HEK293 (cell line): Measurements from ENCODE around the gene ANKRD9.

Experiments used
- CTCF ChIA-PET: fragments of 350-600 bp; formaldehyde crosslinking; extraction: SDS; loops from one replicate; lab custom pipeline; 2021; ENCODE audit warnings: antibody characterized with exemption; lab: Yijun Ruan, JAX
- POLR2A ChIA-PET: fragments of 300-600 bp; formaldehyde crosslinking; extraction: SDS; loops from one replicate; lab custom pipeline; 2020; ENCODE audit warnings: antibody characterized with exemption, inconsistent platforms; lab: Yijun Ruan, JAX
- H3K27ac ChIP-seq: fragments of 200-500 bp; sonication (Bioruptor generic); 2 replicates; pipeline ENCODE4 v1.5.1; 2014; ENCODE audit warnings: low read depth, low read length, control low read depth, inconsistent platforms; ENCODE audit errors: extremely low read depth
- H3K36me3 ChIP-seq, 2 experiments: fragments of 200-500 bp in 1 of 2; sonication (Bioruptor generic) in 1 of 2; 1 replicate in 1 of 2; 2 replicates in 1 of 2; pipeline ENCODE4 v1.5.1; 2014 to 2017; ENCODE audit warnings: inconsistent platforms in 2 of 2, low read length in 2 of 2; ENCODE audit not compliant: control insufficient read depth in 2 of 2, insufficient read depth in 1 of 2
- H3K4me1 ChIP-seq: fragments of 200-500 bp; sonication (Bioruptor generic); 2 replicates; pipeline ENCODE4 v1.5.1; 2014; ENCODE audit warnings: mild to moderate bottlenecking, low read length, inconsistent platforms; ENCODE audit not compliant: control insufficient read depth, insufficient read depth
- H3K4me3 ChIP-seq: 2 replicates; pipeline ENCODE4 v1.5.1; 2011; ENCODE audit warnings: low read depth, mild to moderate bottlenecking, control low read depth, low read length, moderate library complexity
- H3K9me3 ChIP-seq: fragments of 200-500 bp; sonication (Bioruptor generic); 2 replicates; pipeline ENCODE4 v1.5.1; 2014; ENCODE audit warnings: low read depth, low read length, inconsistent platforms; ENCODE audit not compliant: control insufficient read depth, insufficient read depth
- GLI2 ChIP-seq: fragments of 450-650 bp; formaldehyde crosslinking; IDR thresholded peaks from 2 replicates; pipeline ENCODE4; 2017; ENCODE audit warnings: missing biosample characterization, missing genetic modification characterization, low read depth, borderline replicate concordance
- PRDM1 ChIP-seq: fragments of 450-650 bp; formaldehyde crosslinking; IDR thresholded peaks from 2 replicates; pipeline ENCODE4; 2016; ENCODE audit warnings: missing biosample characterization, missing genetic modification characterization
- SALL2 ChIP-seq: fragments of 450-650 bp; formaldehyde crosslinking; IDR thresholded peaks from 2 replicates; pipeline ENCODE4 v1.5.0; 2017; ENCODE audit warnings: missing biosample characterization, mild to moderate bottlenecking, missing genetic modification characterization, borderline replicate concordance
- TRIM28 ChIP-seq: IDR thresholded peaks from 2 replicates; pipeline ENCODE4 v1.6.1; 2011; ENCODE audit warnings: low read length, control low read depth, borderline replicate concordance
- ZNF16 ChIP-seq: fragments of 450-650 bp; formaldehyde crosslinking; IDR thresholded peaks from 2 replicates; pipeline ENCODE4 v1.5.1; 2016; ENCODE audit warnings: low read depth, missing biosample characterization, missing genetic modification characterization
- ZNF174 ChIP-seq: fragments of 450-650 bp; formaldehyde crosslinking; IDR thresholded peaks from 2 replicates; pipeline ENCODE4 v1.5.0; 2017; ENCODE audit warnings: missing biosample characterization, mild to moderate bottlenecking, missing genetic modification characterization
- ZNF624 ChIP-seq: fragments of 450-650 bp; formaldehyde crosslinking; IDR thresholded peaks from 2 replicates; pipeline ENCODE4 v1.5.1; 2017; ENCODE audit warnings: missing biosample characterization, missing genetic modification characterization
- ZNF629 ChIP-seq: fragments of 450-650 bp; formaldehyde crosslinking; IDR thresholded peaks from 2 replicates; pipeline ENCODE4 v1.5.1; 2017; ENCODE audit warnings: missing biosample characterization, missing genetic modification characterization
- ZNF670 ChIP-seq: fragments of 450-650 bp; formaldehyde crosslinking; IDR thresholded peaks from 2 replicates; pipeline ENCODE4 v1.5.1; 2016; ENCODE audit warnings: missing biosample characterization, missing genetic modification characterization, low read depth
- ZNF776 ChIP-seq: fragments of 450-650 bp; formaldehyde crosslinking; IDR thresholded peaks from 2 replicates; pipeline ENCODE4 v1.5.0; 2017; ENCODE audit warnings: missing biosample characterization, missing genetic modification characterization, borderline replicate concordance
- ZXDB ChIP-seq: fragments of 450-650 bp; formaldehyde crosslinking; IDR thresholded peaks from 2 replicates; pipeline ENCODE4 v1.5.1; 2016; ENCODE audit warnings: missing biosample characterization, missing genetic modification characterization
- TF ChIP-seq, protein P1 (sequence below): fragments of 450-650 bp; formaldehyde crosslinking; conservative IDR thresholded peaks from 2 replicates; pipeline ENCODE4 v1.5.1; 2016; ENCODE audit warnings: low read depth, missing biosample characterization, missing genetic modification characterization
- TF ChIP-seq, protein P2 (sequence below): fragments of 450-650 bp; formaldehyde crosslinking; IDR thresholded peaks from 2 replicates; pipeline ENCODE4 v1.5.1; 2016; ENCODE audit warnings: missing biosample characterization, missing genetic modification characterization
- TF ChIP-seq, protein P3 (sequence below): fragments of 450-650 bp; formaldehyde crosslinking; IDR thresholded peaks from 2 replicates; pipeline ENCODE4 v1.5.1; 2016; ENCODE audit warnings: missing biosample characterization, missing genetic modification characterization
- TF ChIP-seq, protein P4 (sequence below): fragments of 450-650 bp; formaldehyde crosslinking; optimal IDR thresholded peaks from 2 replicates; pipeline ENCODE3; 2016; ENCODE audit warnings: missing biosample characterization, mild to moderate bottlenecking, missing genetic modification characterization
- TF ChIP-seq, protein P5 (sequence below): sonication (generic); formaldehyde crosslinking; IDR thresholded peaks from 2 replicates; pipeline ENCODE4 v1.8.1; 2022; ENCODE audit warnings: mild to moderate bottlenecking, moderate library complexity, missing genetic modification reagents
- TF ChIP-seq, protein P6 (sequence below): fragments of 450-650 bp; formaldehyde crosslinking; IDR thresholded peaks from 2 replicates; pipeline ENCODE4 v1.5.1; 2017; ENCODE audit warnings: missing biosample characterization, mild to moderate bottlenecking, missing genetic modification characterization, moderate library complexity

Gene ANKRD9

DNA sequence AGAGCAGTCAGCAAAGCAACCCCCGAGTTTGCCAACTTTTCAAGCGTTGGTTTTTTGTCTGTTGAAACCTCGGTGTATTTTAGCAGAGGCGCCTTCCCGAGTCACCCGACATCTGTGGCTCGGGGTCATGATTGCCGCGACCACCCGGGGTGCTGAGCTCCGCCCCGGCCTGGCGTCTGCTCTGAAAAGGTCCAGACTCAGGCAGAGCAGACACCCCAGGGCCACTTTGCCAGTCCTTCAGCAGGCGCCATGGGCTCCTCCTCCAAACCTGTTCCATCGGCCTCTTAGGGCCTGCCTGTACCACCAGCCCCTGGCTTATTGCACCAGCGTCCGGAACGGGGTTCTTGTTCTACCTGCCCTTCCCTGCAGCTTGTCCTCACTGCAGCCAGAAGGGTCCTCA, 19.1 kb downstream of the ANKRD9 start:
- TF ChIP-seq, protein P1, sequence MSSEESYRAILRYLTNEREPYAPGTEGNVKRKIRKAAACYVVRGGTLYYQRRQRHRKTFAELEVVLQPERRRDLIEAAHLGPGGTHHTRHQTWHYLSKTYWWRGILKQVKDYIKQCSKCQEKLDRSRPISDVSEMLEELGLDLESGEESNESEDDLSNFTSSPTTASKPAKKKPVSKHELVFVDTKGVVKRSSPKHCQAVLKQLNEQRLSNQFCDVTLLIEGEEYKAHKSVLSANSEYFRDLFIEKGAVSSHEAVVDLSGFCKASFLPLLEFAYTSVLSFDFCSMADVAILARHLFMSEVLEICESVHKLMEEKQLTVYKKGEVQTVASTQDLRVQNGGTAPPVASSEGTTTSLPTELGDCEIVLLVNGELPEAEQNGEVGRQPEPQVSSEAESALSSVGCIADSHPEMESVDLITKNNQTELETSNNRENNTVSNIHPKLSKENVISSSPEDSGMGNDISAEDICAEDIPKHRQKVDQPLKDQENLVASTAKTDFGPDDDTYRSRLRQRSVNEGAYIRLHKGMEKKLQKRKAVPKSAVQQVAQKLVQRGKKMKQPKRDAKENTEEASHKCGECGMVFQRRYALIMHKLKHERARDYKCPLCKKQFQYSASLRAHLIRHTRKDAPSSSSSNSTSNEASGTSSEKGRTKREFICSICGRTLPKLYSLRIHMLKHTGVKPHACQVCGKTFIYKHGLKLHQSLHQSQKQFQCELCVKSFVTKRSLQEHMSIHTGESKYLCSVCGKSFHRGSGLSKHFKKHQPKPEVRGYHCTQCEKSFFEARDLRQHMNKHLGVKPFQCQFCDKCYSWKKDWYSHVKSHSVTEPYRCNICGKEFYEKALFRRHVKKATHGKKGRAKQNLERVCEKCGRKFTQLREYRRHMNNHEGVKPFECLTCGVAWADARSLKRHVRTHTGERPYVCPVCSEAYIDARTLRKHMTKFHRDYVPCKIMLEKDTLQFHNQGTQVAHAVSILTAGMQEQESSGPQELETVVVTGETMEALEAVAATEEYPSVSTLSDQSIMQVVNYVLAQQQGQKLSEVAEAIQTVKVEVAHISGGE = no peak
- TF ChIP-seq ZNF670 (tag by site-specific recombination) = no peak
- TF ChIP-seq, all 188 proteins: peak for 0
- Histone ChIP-seq H3K36me3 (no peaks in the 10 kb centered on the region; a peak in 1 of 3 replicates), H3K4me3 (no peak overlapping the region), H3K27ac (no peak overlapping the region), H3K9me3 (no peaks in the 10 kb centered on the region), H3K4me1 (no peaks in the 10 kb centered on the region)
- POLR2A ChIA-PET = no interaction called here
- CTCF ChIA-PET = interaction anchor here (1.2 kb wide), 1 partner anchor 52 kb away, joined by 3 read pairs; no protein-coding TSS in a partner anchor

DNA sequence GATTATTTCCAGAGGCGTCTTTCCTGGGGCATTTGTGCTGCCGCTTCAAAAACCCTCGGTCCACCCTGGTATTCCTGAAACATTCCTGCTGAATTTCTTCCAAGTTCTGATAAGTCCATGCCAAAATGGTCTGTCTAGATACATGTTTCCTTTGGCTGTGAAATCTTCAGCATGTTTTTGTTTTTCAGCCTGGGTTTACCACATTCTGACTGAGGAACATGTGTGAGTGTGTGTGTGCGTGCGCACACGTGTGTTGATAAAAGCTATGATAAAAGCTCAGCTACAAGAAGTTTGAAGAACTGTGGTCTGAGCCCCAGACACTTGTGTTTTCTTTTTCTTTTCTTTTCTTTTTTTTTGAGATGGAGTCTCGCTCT, 22.4 kb downstream of the ANKRD9 start:
- TF ChIP-seq TRIM28 = no peak
- no peak for TF ChIP-seq ZNF629 (tag by site-specific recombination)
- TF ChIP-seq, protein P2, sequence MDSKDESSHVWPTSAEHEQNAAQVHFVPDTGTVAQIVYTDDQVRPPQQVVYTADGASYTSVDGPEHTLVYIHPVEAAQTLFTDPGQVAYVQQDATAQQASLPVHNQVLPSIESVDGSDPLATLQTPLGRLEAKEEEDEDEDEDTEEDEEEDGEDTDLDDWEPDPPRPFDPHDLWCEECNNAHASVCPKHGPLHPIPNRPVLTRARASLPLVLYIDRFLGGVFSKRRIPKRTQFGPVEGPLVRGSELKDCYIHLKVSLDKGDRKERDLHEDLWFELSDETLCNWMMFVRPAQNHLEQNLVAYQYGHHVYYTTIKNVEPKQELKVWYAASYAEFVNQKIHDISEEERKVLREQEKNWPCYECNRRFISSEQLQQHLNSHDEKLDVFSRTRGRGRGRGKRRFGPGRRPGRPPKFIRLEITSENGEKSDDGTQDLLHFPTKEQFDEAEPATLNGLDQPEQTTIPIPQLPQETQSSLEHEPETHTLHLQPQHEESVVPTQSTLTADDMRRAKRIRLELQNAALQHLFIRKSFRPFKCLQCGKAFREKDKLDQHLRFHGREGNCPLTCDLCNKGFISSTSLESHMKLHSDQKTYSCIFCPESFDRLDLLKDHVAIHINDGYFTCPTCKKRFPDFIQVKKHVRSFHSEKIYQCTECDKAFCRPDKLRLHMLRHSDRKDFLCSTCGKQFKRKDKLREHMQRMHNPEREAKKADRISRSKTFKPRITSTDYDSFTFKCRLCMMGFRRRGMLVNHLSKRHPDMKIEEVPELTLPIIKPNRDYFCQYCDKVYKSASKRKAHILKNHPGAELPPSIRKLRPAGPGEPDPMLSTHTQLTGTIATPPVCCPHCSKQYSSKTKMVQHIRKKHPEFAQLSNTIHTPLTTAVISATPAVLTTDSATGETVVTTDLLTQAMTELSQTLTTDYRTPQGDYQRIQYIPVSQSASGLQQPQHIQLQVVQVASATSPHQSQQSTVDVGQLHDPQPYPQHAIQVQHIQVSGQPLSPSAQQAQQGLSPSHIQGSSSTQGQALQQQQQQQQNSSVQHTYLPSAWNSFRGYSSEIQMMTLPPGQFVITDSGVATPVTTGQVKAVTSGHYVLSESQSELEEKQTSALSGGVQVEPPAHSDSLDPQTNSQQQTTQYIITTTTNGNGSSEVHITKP (tag by site-specific recombination) = 0 out of 2 replicates have a peak, but pooled peaks have one; percentile 45
- H3K4me3 ChIP-seq = no peak overlapping the region
- ChIA-PET CTCF (interaction anchor here (0.7 kb wide), 1 partner anchor 23 kb away, joined by 3 read pairs; no protein-coding TSS in a partner anchor), POLR2A (no interaction called here)
- H3K9me3 ChIP-seq = no peaks in the 10 kb centered on the region
- H3K4me1 ChIP-seq = no peaks in the 10 kb centered on the region
- no peak overlapping the region for H3K27ac ChIP-seq
- H3K36me3 ChIP-seq = no peaks in the 10 kb centered on the region; a peak in 1 of 3 replicates

DNA sequence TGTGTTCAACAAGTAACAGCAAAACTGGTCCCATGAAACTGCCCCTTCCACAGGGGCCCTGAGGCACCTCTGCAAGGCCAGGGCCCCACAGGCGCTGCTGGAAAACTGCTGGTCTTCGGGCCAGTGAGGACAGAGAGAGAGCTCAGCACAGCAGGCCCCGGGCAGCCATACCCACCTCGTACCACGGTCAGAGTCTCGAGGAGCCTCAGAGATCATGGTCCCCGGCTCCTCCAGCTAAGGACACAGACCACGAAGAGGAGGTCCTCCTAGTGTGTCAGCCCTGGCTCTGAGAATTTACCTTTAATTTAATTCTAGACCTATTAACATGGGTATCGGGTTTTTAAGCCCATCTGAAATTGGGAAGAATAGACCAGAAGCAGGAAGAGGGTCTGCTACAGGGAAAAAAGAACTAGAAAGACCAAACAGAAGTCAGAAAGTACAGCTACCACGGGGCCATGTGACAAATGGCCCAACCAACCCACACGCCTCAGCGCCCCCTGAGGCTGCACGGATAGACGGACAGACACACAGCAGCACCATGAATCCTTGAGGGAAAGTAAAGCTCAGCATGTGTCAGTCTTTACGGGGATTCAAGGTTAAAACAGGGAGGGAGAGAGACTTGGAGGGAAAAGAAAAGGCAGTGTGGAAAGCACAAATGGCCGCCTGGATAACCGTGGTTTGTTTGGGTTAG, 22.9 kb downstream of the ANKRD9 start:
- no peak overlapping the region for H3K27ac ChIP-seq
- CTCF ChIA-PET = interaction anchor here (0.7 kb wide), 1 partner anchor 23 kb away, joined by 3 read pairs; no protein-coding TSS in a partner anchor
- TF ChIP-seq PRDM1 (tag by site-specific recombination) (no peak), ZNF776 (tag by site-specific recombination) (no peak), SALL2 (tag by site-specific recombination) (no peak), ZNF624 (tag by site-specific recombination) (no peak), GLI2 (tag by site-specific recombination) (no peak), ZNF16 (tag by site-specific recombination) (no peak), ZXDB (no peak), ZNF174 (tag by site-specific recombination) (no peak)
- TF ChIP-seq, protein P3, sequence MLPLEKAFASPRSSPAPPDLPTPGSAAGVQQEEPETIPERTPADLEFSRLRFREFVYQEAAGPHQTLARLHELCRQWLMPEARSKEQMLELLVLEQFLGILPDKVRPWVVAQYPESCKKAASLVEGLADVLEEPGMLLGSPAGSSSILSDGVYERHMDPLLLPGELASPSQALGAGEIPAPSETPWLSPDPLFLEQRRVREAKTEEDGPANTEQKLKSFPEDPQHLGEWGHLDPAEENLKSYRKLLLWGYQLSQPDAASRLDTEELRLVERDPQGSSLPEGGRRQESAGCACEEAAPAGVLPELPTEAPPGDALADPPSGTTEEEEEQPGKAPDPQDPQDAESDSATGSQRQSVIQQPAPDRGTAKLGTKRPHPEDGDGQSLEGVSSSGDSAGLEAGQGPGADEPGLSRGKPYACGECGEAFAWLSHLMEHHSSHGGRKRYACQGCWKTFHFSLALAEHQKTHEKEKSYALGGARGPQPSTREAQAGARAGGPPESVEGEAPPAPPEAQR = no peak
- TF ChIP-seq, protein P4, sequence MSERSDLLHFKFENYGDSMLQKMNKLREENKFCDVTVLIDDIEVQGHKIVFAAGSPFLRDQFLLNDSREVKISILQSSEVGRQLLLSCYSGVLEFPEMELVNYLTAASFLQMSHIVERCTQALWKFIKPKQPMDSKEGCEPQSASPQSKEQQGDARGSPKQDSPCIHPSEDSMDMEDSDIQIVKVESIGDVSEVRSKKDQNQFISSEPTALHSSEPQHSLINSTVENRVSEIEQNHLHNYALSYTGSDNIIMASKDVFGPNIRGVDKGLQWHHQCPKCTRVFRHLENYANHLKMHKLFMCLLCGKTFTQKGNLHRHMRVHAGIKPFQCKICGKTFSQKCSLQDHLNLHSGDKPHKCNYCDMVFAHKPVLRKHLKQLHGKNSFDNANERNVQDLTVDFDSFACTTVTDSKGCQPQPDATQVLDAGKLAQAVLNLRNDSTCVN (tag by site-specific recombination) = no peak
- TF ChIP-seq, protein P5, sequence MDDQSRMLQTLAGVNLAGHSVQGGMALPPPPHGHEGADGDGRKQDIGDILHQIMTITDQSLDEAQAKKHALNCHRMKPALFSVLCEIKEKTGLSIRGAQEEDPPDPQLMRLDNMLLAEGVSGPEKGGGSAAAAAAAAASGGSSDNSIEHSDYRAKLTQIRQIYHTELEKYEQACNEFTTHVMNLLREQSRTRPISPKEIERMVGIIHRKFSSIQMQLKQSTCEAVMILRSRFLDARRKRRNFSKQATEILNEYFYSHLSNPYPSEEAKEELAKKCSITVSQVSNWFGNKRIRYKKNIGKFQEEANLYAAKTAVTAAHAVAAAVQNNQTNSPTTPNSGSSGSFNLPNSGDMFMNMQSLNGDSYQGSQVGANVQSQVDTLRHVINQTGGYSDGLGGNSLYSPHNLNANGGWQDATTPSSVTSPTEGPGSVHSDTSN (CRISPR knock-in tag) = no peak
- TF ChIP-seq, protein P6, sequence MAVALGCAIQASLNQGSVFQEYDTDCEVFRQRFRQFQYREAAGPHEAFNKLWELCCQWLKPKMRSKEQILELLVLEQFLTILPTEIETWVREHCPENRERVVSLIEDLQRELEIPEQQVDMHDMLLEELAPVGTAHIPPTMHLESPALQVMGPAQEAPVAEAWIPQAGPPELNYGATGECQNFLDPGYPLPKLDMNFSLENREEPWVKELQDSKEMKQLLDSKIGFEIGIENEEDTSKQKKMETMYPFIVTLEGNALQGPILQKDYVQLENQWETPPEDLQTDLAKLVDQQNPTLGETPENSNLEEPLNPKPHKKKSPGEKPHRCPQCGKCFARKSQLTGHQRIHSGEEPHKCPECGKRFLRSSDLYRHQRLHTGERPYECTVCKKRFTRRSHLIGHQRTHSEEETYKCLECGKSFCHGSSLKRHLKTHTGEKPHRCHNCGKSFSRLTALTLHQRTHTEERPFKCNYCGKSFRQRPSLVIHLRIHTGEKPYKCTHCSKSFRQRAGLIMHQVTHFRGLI = no peak

More for the DNA sequence above, 22.9 kb downstream of the ANKRD9 start:
- no peaks in the 10 kb centered on the region for H3K9me3 ChIP-seq
- POLR2A ChIA-PET = no interaction called here
- H3K36me3 ChIP-seq = no peaks in the 10 kb centered on the region; a peak in 1 of 3 replicates
- H3K4me3 ChIP-seq = no peak overlapping the region
- H3K4me1 ChIP-seq = no peaks in the 10 kb centered on the region
